ENCODE data around the gene PCDHA8.

Gene PCDHA8

DNA sequence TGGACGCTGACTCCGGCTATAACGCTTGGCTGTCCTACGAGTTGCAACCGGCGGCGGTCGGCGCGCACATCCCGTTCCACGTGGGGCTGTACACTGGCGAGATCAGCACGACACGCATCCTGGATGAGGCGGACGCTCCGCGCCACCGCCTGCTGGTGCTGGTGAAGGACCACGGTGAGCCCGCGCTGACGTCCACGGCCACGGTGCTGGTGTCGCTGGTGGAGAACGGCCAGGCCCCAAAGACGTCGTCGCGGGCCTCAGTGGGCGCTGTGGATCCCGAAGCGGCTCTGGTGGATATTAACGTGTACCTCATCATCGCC is 36.2 kb downstream of the PCDHA8 start:
- Histone ChIP-seq H3K27ac (ENCODE audit: low read depth, low read length) (no peak overlapping the region), H3K4me3 (ENCODE audit: low read depth, low read length) (no peak overlapping the region), H3K79me2 (ENCODE audit: control insufficient read depth, insufficient read depth, low read length, unreplicated experiment) (no peaks in the 10 kb centered on the region), H3K36me3 (ENCODE audit: insufficient read depth, low read length) (no peaks in the 10 kb centered on the region), H3K4me1 (ENCODE audit: control insufficient read depth, insufficient read depth, low read length, unreplicated experiment) (no peaks in the 10 kb centered on the region), H3K27me3 (ENCODE audit: insufficient read depth, low read length) (no peaks in the 10 kb centered on the region), H2AFZ (ENCODE audit: low read length, unreplicated experiment) (no peak overlapping the region)

DNA sequence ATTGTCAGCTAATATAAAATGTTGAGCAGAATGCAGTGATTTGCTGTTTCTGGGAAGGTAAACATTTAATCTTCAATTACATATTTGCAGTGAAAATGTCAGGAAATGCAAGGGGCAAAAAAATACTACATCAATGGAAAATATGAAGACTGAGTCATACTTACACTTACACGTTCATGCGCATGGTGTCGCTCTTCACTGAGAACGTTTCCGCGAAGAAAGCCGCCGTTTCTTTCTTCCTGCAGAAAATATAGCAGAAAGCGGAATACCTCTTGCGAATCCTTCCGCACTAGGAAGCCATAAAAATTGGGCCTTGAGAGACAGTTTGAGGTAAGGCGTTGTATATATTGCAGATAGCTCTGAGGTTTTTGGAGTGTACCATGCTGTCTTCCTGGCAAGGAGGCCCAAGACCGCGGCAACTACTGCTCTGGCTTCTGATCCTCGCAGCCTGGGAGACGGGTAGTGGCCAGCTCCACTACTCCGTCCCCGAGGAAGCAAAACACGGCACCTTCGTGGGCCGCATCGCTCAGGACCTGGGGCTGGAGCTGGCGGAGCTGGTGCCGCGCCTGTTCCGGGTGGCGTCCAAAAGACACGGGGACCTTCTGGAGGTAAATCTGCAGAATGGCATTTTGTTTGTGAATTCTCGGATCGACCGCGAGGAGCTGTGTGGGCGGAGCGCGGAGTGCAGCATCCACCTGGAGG is 41.1 kb downstream of the PCDHA8 start, which contains the start of gene PCDHA13:
PCDHA13 (plus strand) TSS at position 236 of the 702 bp plus-strand sequence; CDS start at position 381, 145 bp downstream.
- no peaks in the 10 kb centered on the region for H3K79me2 ChIP-seq (ENCODE audit: control insufficient read depth, insufficient read depth, low read length, unreplicated experiment)
- H3K27ac ChIP-seq (ENCODE audit: low read depth, low read length): no peak within 1 kb of the TSS
- H3K36me3 ChIP-seq (ENCODE audit: insufficient read depth, low read length): no peaks in the 10 kb centered on the region
- H3K4me3 ChIP-seq (ENCODE audit: low read depth, low read length): no peak within 1 kb of the TSS
- no peaks in the 10 kb centered on the region for H3K27me3 ChIP-seq (ENCODE audit: insufficient read depth, low read length)
- no peaks in the 10 kb centered on the region for H3K4me1 ChIP-seq (ENCODE audit: control insufficient read depth, insufficient read depth, low read length, unreplicated experiment)
- no peak within 1 kb of the TSS for H2AFZ ChIP-seq (ENCODE audit: low read length, unreplicated experiment)

DNA sequence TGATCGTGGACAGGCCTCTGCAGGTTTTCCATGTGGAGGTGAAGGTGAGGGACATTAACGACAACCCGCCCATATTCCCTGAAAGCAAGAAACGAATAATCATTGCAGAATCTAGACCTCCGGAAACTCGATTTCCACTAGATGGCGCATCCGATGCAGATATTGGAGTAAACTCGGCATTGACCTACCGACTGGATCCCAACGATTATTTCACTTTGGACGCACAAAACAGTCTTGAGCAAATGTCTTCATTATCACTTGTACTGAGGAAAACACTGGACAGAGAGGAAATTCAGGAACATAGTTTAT is 41.6 kb downstream of the PCDHA8 start:
- Histone ChIP-seq H2AFZ (ENCODE audit: low read length, unreplicated experiment) (no peak overlapping the region), H3K27ac (ENCODE audit: low read depth, low read length) (no peak overlapping the region), H3K4me3 (ENCODE audit: low read depth, low read length) (no peak overlapping the region), H3K27me3 (ENCODE audit: insufficient read depth, low read length) (no peaks in the 10 kb centered on the region), H3K36me3 (ENCODE audit: insufficient read depth, low read length) (no peaks in the 10 kb centered on the region), H3K4me1 (ENCODE audit: control insufficient read depth, insufficient read depth, low read length, unreplicated experiment) (no peaks in the 10 kb centered on the region), H3K79me2 (ENCODE audit: control insufficient read depth, insufficient read depth, low read length, unreplicated experiment) (no peaks in the 10 kb centered on the region)

DNA sequence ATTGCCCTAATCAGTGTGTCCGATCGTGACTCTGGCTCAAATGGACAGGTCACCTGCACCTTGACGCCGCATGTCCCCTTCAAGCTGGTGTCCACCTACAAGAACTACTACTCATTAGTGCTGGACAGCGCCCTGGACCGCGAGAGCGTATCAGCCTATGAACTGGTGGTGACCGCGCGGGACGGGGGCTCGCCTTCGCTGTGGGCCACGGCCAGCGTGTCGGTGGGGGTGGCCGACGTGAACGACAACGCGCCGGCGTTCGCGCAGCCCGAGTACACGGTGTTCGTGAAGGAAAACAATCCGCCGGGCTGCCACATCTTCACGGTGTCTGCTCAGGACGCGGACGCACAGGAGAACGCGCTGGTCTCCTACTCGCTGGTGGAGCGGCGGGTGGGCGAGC is 42.4 kb downstream of the PCDHA8 start:
- Histone ChIP-seq H3K27me3 (ENCODE audit: insufficient read depth, low read length) (no peaks in the 10 kb centered on the region), H3K79me2 (ENCODE audit: control insufficient read depth, insufficient read depth, low read length, unreplicated experiment) (no peaks in the 10 kb centered on the region), H3K36me3 (ENCODE audit: insufficient read depth, low read length) (no peaks in the 10 kb centered on the region), H3K27ac (ENCODE audit: low read depth, low read length) (no peak overlapping the region), H3K4me1 (ENCODE audit: control insufficient read depth, insufficient read depth, low read length, unreplicated experiment) (no peaks in the 10 kb centered on the region), H3K4me3 (ENCODE audit: low read depth, low read length) (no peak overlapping the region), H2AFZ (ENCODE audit: low read length, unreplicated experiment) (no peak overlapping the region)

DNA sequence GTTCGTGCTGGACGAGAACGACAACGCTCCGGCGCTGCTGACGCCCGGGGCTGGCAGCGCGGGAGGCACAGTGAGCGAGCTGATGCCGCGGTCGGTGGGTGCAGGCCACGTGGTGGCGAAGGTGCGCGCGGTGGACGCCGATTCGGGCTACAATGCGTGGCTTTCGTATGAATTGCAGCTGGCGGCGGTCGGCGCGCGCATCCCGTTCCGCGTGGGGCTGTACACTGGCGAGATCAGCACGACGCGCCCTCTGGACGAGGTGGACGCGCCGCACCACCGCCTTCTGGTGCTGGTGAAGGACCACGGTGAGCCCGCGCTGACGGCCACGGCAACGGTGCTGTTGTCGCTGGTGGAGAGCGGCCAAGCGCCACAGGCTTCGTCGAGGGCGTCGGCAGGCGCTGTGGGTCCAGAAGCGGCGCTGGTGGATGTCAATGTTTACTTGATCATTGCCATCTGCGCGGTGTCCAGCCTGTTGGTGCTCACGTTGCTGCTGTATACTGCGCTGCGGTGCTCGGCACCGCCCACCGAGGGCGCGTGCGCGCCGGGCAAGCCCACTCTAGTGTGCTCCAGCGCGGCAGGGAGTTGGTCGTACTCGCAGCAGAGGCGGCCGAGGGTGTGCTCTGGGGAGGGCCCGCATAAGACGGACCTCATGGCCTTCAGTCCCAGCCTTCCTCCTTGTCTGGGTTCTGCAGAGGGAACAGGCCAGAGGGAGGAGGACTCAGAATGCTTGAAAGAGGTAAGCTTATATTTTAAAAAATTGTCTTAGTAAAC is 43.1 kb downstream of the PCDHA8 start:
- no peak overlapping the region for H3K4me3 ChIP-seq (ENCODE audit: low read depth, low read length)
- H3K27me3 ChIP-seq (ENCODE audit: insufficient read depth, low read length): no peaks in the 10 kb centered on the region
- H3K36me3 ChIP-seq (ENCODE audit: insufficient read depth, low read length): no peaks in the 10 kb centered on the region
- no peaks in the 10 kb centered on the region for H3K79me2 ChIP-seq (ENCODE audit: control insufficient read depth, insufficient read depth, low read length, unreplicated experiment)
- H3K4me1 ChIP-seq (ENCODE audit: control insufficient read depth, insufficient read depth, low read length, unreplicated experiment): no peaks in the 10 kb centered on the region
- H3K27ac ChIP-seq (ENCODE audit: low read depth, low read length): no peak overlapping the region
- no peak overlapping the region for H2AFZ ChIP-seq (ENCODE audit: low read length, unreplicated experiment)

Data from ACC112 (cell line).